ENCODE measurements around the gene PLXNB2.

Gene PLXNB2

DNA sequence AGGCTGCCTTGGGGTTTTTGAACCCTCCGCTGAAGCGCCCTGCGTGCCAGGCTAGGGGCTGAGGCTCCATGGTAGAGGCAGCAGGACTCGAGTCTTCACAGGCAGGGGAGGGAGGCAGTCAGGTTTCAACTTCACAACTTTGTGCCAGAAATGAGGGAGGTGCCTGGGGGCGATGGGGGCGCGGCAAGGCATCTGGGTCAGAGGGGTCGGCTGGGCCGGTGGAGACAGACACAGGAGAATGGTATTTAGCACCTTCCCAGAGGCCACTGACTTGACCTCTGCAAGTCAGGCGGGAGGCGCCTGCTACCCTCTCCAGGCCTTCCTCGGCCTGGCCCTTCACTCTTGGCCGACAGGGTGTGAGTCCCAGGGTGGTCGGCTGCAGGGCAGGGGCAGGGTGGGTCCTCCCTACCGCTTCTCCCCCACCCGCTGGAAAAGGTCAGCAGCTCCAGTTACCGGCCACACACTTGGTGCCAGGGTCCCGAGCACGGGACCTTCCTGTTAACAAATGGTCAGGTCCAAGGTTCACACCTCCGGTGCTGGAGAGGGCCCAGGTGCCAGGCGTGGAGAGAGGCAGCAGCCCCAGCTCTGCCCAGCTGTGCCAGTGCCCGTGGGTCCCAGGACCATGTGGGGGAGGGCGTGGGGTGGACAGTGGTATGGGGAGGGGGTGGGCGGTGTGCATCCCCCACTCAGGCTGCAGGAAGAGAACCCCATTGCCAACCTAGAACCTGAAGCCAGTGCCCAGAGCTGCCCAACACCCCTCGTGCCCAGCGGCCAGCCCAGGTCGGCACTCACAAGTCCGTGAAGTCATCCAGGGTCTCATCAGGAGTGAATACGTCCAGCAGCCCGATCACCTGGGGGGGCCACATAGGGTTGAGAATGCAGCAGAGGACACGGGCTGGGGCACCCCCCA lies 49.7 kb downstream of the PLXNB2 start:
- TF ChIP-seq, protein P1, sequence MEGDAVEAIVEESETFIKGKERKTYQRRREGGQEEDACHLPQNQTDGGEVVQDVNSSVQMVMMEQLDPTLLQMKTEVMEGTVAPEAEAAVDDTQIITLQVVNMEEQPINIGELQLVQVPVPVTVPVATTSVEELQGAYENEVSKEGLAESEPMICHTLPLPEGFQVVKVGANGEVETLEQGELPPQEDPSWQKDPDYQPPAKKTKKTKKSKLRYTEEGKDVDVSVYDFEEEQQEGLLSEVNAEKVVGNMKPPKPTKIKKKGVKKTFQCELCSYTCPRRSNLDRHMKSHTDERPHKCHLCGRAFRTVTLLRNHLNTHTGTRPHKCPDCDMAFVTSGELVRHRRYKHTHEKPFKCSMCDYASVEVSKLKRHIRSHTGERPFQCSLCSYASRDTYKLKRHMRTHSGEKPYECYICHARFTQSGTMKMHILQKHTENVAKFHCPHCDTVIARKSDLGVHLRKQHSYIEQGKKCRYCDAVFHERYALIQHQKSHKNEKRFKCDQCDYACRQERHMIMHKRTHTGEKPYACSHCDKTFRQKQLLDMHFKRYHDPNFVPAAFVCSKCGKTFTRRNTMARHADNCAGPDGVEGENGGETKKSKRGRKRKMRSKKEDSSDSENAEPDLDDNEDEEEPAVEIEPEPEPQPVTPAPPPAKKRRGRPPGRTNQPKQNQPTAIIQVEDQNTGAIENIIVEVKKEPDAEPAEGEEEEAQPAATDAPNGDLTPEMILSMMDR (IDR thresholded peaks at IDR 0.05; ENCODE audit: borderline replicate concordance, control extremely low read depth, extremely low read depth, insufficient read depth, missing control alignments), result no peak
- no peak for DNase-seq (ENCODE audit: low spot score)
- in situ Hi-C loops (cut with MboI; ENCODE audit: low sequenced_read_pairs, unreplicated experiment), result no loop called here

DNA sequence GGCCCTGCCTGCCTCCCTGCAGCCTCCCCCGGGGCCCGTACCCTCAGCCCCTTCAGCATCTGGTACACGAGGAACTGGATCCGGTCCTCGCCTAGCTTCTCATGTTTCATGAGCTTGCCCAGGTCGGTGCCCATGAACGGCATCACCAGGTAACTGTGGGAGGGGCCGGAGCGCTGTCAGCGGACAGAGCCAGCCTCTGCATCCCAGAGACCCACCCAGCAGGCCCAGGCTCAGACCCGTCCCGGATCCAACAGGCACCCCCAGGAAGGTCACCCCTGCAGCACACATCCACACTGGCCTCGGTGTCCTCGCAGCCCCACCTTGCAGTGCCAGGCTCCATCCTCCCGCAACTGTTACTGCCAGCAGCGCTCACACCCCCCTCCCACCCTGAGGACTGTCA lies 50.4 kb downstream of the PLXNB2 start:
- in situ Hi-C loops (cut with MboI; ENCODE audit: low sequenced_read_pairs, unreplicated experiment), result no loop called here

DNA sequence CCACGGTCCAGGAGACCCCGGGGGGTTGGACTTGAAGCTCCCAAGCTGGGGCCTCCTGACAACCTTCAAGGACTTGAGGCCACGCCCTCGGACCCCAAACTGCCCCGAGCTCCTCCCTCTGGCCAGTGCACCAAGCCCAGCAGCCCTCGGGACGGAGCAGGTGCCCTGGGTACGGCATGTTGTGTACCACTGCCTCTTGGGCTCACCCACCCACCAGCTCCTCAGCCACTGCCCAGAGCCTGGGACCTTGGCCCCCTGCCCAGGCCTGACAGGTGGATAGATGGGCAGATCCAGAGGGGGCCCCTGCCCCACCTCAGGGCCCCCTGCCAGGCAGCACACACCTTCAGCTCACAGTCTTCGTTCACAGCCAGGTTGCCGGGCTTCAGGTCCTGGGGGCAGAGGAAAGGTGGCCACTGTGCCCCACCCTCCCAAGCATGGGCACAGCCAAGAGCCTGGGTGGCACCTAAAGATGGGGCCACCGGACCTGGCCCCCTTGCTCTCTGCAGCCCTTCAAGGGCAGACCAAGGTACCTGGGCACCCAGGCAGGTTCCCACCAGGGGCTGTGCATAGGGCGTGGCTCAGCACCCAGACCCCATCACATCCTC lies 51.1 kb downstream of the PLXNB2 start:
- in situ Hi-C loops (cut with MboI; ENCODE audit: low sequenced_read_pairs, unreplicated experiment), result no loop called here

More for the DNA sequence above, 50.4 kb downstream of the PLXNB2 start:
- TF ChIP-seq, protein P1 (IDR thresholded peaks at IDR 0.05; ENCODE audit: borderline replicate concordance, control extremely low read depth, extremely low read depth, insufficient read depth, missing control alignments), result no peak
- DNase-seq (ENCODE audit: low spot score), result no peak

DNA sequence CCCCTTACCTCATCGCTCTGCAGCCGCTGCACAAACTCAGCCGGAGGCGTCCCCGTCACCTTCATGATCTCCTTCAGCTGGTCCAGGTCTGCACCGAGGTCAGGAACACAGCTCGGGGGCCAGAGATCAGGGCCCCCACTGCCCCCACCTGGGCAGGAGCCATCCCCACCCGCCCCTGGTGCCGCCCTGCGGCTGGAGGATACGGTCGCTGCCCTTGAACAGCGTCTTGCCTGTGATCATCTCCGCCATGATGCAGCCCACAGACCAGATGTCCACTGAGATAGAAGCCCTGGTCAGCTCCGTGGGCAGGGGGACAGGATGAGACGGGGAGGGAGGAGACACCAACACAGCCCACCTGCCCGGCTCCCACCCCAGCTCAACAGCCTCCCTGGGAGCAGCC lies 51.8 kb downstream of the PLXNB2 start:
- no peak for DNase-seq (ENCODE audit: low spot score)
- TF ChIP-seq, protein P1 (IDR thresholded peaks at IDR 0.05; ENCODE audit: borderline replicate concordance, control extremely low read depth, extremely low read depth, insufficient read depth, missing control alignments), result no peak
- in situ Hi-C loops (cut with MboI; ENCODE audit: low sequenced_read_pairs, unreplicated experiment), result no loop called here

More for the DNA sequence above, 51.1 kb downstream of the PLXNB2 start:
- no peak for DNase-seq (ENCODE audit: low spot score)
- TF ChIP-seq, protein P1 (IDR thresholded peaks at IDR 0.05; ENCODE audit: borderline replicate concordance, control extremely low read depth, extremely low read depth, insufficient read depth, missing control alignments), result no peak

DNA sequence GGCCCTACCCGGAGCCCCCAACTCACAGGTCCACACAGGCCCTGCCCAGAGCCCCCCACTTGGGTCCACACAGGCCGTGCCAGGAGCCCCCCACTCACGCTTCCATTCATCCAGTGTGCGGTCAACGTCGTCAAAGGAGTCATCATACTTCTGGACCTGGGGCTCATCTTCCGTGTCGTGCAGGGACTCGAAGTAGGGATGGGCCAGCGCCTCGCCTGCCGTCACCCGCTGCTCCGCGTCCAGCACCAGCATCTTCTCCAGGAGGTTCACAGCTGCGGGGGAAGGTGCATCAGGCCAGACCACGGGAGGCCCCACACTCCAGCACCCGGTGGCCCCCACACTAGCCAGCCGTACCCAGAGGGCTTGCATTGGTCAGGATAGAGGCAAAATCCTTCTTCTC lies 52.3 kb downstream of the PLXNB2 start:
- TF ChIP-seq, protein P1 (IDR thresholded peaks at IDR 0.05; ENCODE audit: borderline replicate concordance, control extremely low read depth, extremely low read depth, insufficient read depth, missing control alignments), result no peak
- no peak for DNase-seq (ENCODE audit: low spot score)
- in situ Hi-C loops (cut with MboI; ENCODE audit: low sequenced_read_pairs, unreplicated experiment), result no loop called here

DNA sequence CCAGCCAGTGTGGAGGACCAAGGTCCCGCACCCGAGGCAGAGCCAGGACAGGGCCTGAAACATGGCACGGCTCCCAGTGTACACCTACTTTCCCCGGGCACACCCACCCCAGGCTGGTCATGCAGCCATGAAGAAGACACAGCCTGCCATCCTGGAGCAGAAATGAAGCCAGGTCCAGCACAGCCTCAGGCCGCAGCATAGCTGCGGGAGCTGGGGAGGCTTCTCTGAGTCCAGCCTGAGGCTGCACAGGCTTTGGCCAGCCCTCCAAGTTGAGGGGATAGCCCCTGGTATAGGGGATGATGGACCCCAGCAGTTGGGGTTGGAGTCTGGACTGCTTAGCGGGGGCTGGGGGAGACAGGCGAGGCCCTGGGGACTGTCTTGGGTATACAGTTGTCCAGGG lies 53.5 kb downstream of the PLXNB2 start:
- no peak for DNase-seq (ENCODE audit: low spot score)
- in situ Hi-C loops (cut with MboI; ENCODE audit: low sequenced_read_pairs, unreplicated experiment), result no loop called here
- TF ChIP-seq, protein P1 (IDR thresholded peaks at IDR 0.05; ENCODE audit: borderline replicate concordance, control extremely low read depth, extremely low read depth, insufficient read depth, missing control alignments), result no peak
